A549 treated with Hydrocortisone at 1 μM for 4 hours (cell line): ENCODE results near the gene CD163. TPM values are rescaled to one million over a fixed set of nuclear protein-coding genes. Genes with fewer than 3 reads are reported as not detected.

Source experiments
- total RNA-seq: library from RNA; stranded (reverse); fragments of 200-300 nt; extraction: Qiagen RNA extraction; gene quantifications from 5 replicates; pipeline ENCODE4 v1.2.3, GENCODE V29; 2022

Gene CD163
- total RNA-seq, result 0.03 to 0.05 TPM (median 0.03 TPM) in 3 of 5 replicates, not detected in the others

GRCh38 chr12:7503686-7504415, at the start of gene CD163:
TSS of gene CD163 (minus strand) at chr12:7503777. CDS start at chr12:7503690, 87 bp downstream.

GRCh38 chr12:7444076-7444475, 59.5 kb downstream of the CD163 start, which contains the start of gene CD163L1:
TSS of gene CD163L1 (minus strand) at chr12:7444153. CDS start at chr12:7444127, 26 bp downstream.

Other genes starting within 250 kb of the CD163 start
- not detected in 5 replicates for gene ACSM4, start 199.7 kb downstream of the CD163 start, total RNA-seq
- 0.13 to 0.70 TPM (median 0.32 TPM) in 5 replicates for gene CD163L1, start 59.6 kb downstream of the CD163 start, total RNA-seq
- not detected in 5 replicates for gene APOBEC1, start 162.1 kb upstream of the CD163 start, total RNA-seq
- not detected in 5 replicates for gene GDF3, start 192.0 kb upstream of the CD163 start, total RNA-seq
- not detected in 5 replicates for gene DPPA3, start 207.7 kb upstream of the CD163 start, total RNA-seq
- not detected in 5 replicates for gene CLEC4C, start 243.6 kb upstream of the CD163 start, total RNA-seq